ENCODE results near the gene CTCF.
A peak's percentile ranks its signal among the peaks of the same experiment; 100 is the strongest.
"Not testable (repeated sequence)": the region's sequence is repeated elsewhere in the genome, so short reads cannot be mapped to it uniquely, and the experiment has no call there.

Gene CTCF

DNA sequence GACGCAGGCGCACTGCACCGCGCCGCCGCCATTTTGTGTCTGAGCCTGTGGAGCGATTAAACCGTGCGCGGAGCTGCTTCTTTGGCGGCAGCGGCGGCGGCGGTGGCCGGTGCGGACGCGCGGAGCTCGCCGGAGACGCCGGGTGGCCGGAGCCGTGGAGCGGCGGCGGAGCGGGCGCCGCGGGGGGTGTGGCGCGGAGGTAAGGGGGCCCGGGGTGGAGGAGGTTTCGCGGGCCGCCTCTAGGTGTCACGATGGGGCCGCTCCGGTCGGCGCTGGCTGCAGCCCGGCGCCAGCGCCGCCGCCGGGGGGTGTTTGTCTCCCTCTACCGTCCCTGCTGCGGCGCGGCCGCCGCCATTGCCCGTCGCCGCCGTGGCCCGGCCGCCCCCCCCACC, at the start of gene CTCF:
CTCF (plus strand) TSS at position 1 of the 392 bp plus-strand sequence. CDS start 48,307 bp downstream, outside the sequence.
- DNase-seq: no peak

DNA sequence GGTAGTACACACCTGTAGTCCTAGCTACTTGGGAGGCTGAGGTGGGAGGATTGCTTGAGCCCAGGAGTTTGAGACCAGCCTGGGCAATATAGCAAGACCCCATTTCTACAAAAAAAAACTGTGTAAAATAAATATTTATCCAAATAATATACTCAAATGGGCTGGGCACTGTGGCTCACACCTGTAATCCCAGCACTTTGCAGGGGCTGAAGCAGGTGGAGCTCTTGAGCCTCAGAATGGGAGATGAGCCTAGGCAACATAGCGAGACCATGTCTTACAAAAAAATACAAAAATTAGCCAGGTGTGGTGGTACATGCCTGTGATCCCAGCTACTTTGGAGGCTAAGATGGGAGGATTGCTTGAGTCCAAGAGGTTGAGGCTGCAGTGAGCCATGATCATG, 48.4 kb upstream of the CTCF start:
- DNase-seq: not testable (repeated sequence)

GRCh38 chr16:67514382-67514828, 47.9 kb upstream of the CTCF start:
- DNase-seq: peak; percentile 67

- no peak for DNase-seq
Measured at GRCh38 chr16:67516296-67517154, 45.8 kb upstream of the CTCF start.

DNA sequence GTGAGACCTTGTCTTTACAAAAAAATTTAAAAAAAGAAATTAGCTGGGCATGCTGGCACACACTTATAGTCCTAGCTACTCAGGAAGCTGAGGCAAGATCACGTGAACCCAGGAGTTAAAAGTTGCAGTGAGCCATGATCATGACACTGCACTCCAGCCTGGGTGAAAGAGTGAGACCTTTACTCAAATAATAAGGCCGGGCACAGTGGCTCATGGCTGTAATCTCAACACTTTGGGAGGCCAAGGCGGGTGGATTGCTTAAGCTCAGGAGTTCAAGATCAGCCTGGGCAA, 45.2 kb upstream of the CTCF start:
- DNase-seq: no peak

GRCh38 chr16:67517661-67518423, 44.5 kb upstream of the CTCF start:
- DNase-seq: no peak

- DNase-seq: no peak
Measured at GRCh38 chr16:67518676-67519075, 43.6 kb upstream of the CTCF start.

GRCh38 chr16:67519242-67519641, 43.1 kb upstream of the CTCF start:
- no peak for DNase-seq

GRCh38 chr16:67521095-67521804, 41.1 kb upstream of the CTCF start:
- peak; percentile 97 for DNase-seq

DNA sequence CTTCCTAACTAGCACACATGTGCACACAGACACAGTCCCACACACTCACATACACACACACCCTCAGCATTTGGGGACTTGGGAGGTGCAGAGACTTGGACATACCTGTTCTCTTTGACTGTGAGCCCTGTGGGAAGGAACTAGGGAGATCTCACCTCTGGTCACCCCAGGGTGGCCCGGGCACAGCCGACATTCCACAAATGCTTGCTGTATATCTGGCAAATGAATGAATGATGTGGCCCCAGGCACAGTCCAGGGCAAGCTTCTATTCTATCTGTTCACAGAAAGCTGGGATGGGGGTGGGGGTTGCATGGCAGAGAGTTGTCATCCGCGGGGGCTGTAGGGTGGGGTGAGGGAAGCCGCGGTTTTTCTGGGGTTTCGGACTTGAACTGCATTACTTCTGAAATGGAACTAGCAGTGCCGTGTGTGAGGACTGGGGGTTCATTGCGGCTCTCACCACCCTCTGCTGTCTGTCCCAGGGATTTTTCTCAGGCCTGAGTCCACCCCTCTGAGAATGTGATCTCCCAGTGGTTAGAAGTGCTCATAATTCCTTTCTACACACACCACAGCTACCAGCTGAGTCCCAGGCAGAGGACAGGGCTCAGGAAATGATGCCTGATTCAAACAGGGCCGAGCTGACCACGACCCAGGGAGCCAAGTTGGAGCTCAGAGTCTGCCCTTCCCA, 37.0 kb upstream of the CTCF start:
- DNase-seq: no peak

GRCh38 chr16:67526149-67526791, 36.1 kb upstream of the CTCF start:
- no peak for DNase-seq

DNA sequence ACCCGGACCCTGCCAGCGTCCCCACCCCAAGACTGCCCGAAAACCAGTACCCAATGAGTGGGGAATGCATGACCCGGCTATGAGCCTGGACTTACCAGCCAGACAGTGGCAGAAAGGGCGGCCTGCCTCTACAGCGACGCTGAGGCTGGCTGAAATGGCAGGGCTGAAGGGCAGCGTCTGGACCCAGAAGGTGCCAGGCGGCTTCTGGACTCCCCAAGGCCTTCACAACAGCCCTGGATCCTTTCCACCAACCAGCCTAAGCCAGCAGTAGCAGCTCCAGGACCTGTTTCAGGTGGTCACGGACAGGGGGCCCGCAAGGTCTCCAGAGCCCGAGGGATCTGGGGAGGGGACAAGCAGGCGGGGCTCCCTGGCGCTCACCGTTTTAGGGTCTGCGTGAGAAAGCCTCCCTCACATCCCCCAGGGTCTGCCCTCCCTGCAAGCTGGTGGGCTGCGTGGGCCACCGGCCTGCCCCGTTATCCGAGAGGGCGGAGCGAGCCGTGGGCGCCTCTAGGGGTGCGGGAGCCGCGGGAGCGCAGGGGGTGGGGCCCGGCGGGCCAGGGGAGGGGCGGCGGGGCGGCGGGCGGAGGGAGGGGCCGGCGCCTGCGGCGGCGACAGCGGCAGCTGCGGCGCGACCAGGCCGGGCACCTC, 34.0 kb upstream of the CTCF start, which contains the start of gene RIPOR1:
RIPOR1 (plus strand) TSS at position 608 of the 648 bp plus-strand sequence. CDS start 9,618 bp downstream, outside the sequence.
- DNase-seq: no peak

- DNase-seq: no peak
Measured at GRCh38 chr16:67528870-67529581, 33.3 kb upstream of the CTCF start.

- DNase-seq: no peak
Measured at GRCh38 chr16:67529582-67530012, 32.7 kb upstream of the CTCF start.

DNA sequence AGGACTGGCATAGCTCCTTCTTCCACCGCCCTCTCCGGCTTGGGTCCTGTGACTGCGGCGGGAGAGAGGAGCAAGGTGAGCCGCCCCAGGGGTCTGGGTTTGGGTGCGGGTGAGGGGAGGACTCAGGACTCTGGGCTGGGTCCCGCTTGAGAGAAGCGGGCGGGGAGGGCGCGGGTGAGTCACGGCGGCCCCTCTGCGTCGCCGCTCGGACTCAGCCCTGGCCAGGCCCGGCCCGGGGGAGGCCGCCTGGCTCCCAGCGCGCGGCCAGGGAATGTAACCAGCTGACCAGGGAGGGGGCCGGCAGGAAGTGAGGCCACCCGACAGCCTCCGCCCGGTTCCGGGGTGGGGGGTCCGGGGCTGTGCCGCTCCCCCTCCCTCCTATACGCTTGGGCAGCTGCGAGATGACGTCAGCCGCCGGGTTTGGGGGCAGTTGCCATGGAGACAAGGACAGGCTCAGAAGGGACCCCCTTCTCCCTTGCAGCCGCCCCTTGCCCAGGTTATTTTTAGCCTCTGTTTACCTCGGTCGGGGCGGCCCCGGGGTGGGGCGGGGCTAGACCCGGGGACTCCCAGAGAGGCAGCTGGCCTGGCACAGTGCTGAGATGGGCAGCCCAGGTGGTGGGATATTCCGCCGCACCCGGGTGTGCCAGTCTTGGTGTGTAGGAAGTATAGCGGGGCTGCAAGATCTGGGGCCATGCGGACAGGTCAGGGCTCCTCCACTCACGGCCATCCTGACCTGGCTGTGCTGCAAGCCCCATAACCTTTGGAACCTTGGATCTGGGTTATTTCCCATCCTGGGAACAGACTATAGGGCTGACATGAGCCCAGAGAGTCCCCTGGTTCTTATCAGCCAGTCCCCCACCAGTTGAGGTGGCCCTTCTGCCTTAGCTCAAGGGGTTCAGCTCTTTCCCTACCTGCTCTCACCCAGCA, 32.0 kb upstream of the CTCF start:
- DNase-seq: no peak

GRCh38 chr16:67531247-67531646, 31.1 kb upstream of the CTCF start:
- no peak for DNase-seq

- no peak for DNase-seq
Measured at GRCh38 chr16:67533024-67533560, 29.2 kb upstream of the CTCF start.

DNA sequence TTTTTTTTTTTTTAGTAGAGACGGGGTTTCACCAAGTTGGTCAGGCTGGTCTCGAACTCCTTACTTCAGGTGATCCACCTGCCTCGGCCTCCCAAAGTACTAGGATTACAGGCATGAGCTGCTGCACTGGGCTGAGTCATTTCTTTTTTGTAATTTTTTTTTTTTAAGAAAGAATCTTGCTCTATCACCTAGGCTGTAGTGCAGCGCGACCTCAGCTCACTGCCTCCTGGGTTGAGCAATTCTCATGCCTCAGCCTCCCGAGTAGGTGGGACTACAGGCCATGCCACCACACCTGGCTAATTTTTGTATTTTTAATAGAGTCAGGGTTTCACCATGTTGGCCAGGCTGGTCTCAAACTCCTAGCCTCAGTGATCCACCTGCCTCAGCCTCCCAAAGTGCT, 28.3 kb upstream of the CTCF start:
- not testable (repeated sequence) for DNase-seq

- no peak for DNase-seq
Measured at GRCh38 chr16:67534431-67534830, 27.9 kb upstream of the CTCF start.

GRCh38 chr16:67535201-67535600, 27.1 kb upstream of the CTCF start:
- DNase-seq: no peak

All from activated CD4-positive, CD25-positive, alpha-beta regulatory T cell treated with anti-CD3 and anti-CD28 coated beads, Interleukin-2, amount 50 U/mL, for 72 hours (primary cell).